Measurements from ENCODE around the gene MEGF6. TPM values are rescaled to one million over a fixed set of nuclear protein-coding genes. Genes with fewer than 3 reads are reported as not detected.

Gene MEGF6
- total RNA-seq, 1 donor, result 102 TPM

GRCh38 chr1:3505161-3505560 lies 106.1 kb downstream of the MEGF6 start:
- no peak for TF ChIP-seq CTCF (IDR thresholded peaks at IDR 0.05; ENCODE audit: insufficient read depth, low read length)
- no peak overlapping the region for H3K4me3 ChIP-seq (ENCODE audit: low read depth, low read length)
- DNase-seq (ENCODE audit: low read depth), result no peak

- H3K4me3 ChIP-seq (ENCODE audit: low read depth, low read length), result no peak overlapping the region
- no peak for TF ChIP-seq CTCF (IDR thresholded peaks at IDR 0.05; ENCODE audit: insufficient read depth, low read length)
These were observed 106.5 kb downstream of the MEGF6 start for GRCh38 chr1:3504822-3505153.

GRCh38 chr1:3504151-3504821 lies 107.0 kb downstream of the MEGF6 start:
- DNase-seq (ENCODE audit: low read depth), result peak; percentile 98
- peak; percentile 16 for TF ChIP-seq CTCF (IDR thresholded peaks at IDR 0.05; ENCODE audit: insufficient read depth, low read length)
- H3K4me3 ChIP-seq (ENCODE audit: low read depth, low read length), result peak overlapping the region; percentile 17

More at GRCh38 chr1:3504822-3505153, 106.5 kb downstream of the MEGF6 start:
- peak; percentile 64 for DNase-seq (ENCODE audit: low read depth)

GRCh38 chr1:3503525-3503886 lies 107.8 kb downstream of the MEGF6 start:
- DNase-seq (ENCODE audit: low read depth), result no peak
- no peak overlapping the region for H3K4me3 ChIP-seq (ENCODE audit: low read depth, low read length)
- TF ChIP-seq CTCF (IDR thresholded peaks at IDR 0.05; ENCODE audit: insufficient read depth, low read length), result no peak

GRCh38 chr1:3502641-3503524 lies 108.4 kb downstream of the MEGF6 start:
- TF ChIP-seq CTCF (IDR thresholded peaks at IDR 0.05; ENCODE audit: insufficient read depth, low read length), result no peak
- DNase-seq (ENCODE audit: low read depth), result no peak
- no peak overlapping the region for H3K4me3 ChIP-seq (ENCODE audit: low read depth, low read length)

GRCh38 chr1:3501856-3502640 lies 109.3 kb downstream of the MEGF6 start:
- peak; percentile 28 for DNase-seq (ENCODE audit: low read depth)
- H3K4me3 ChIP-seq (ENCODE audit: low read depth, low read length), result no peak overlapping the region
- no peak for TF ChIP-seq CTCF (IDR thresholded peaks at IDR 0.05; ENCODE audit: insufficient read depth, low read length)
